ENCODE measurements around the gene SDK2. TPM values are rescaled to one million over a fixed set of nuclear protein-coding genes. Genes with fewer than 3 reads are reported as not detected.

The SDK2 gene
- total RNA-seq, 4 donors from 2014 or later: 1.4 to 6.8 (median 3.3) TPM

DNA sequence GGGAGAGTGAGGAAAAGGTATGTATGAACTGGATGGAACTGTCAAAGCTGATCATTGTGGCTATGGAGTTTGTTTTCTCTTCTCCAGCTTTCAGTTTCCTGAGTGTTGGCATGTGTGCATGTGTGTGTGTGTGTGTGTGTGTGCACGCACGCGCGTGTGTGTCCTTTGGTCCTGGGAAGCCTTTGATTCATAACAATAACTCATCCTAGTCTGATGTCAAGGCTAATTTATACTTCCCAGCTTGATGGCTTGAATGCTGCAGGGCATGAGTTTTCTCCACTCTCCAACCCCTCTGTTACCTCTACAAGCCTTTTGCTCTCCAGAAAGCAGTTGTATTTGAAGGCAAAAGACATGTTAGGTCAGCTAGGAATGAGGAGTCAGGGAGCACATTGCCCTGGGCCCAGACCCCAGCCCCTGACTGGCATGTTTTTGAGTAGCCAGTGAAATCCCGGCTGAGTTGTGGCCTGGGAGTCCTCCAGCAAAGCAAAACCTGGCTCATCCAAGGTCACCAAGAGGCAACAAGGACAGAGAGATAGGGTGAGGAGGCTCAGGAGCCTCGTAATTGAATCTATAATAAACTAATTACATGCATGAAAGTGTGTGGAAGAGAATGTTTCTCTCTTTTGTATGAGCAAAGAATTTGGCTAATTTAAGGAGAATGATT is 323.5 kb downstream of the SDK2 start:
- no peaks in the 10 kb centered on the region for H3K27me3 ChIP-seq
- H3K4me3 ChIP-seq: no peak overlapping the region
- no peaks in the 10 kb centered on the region for H3K36me3 ChIP-seq
- TF ChIP-seq, protein P1, sequence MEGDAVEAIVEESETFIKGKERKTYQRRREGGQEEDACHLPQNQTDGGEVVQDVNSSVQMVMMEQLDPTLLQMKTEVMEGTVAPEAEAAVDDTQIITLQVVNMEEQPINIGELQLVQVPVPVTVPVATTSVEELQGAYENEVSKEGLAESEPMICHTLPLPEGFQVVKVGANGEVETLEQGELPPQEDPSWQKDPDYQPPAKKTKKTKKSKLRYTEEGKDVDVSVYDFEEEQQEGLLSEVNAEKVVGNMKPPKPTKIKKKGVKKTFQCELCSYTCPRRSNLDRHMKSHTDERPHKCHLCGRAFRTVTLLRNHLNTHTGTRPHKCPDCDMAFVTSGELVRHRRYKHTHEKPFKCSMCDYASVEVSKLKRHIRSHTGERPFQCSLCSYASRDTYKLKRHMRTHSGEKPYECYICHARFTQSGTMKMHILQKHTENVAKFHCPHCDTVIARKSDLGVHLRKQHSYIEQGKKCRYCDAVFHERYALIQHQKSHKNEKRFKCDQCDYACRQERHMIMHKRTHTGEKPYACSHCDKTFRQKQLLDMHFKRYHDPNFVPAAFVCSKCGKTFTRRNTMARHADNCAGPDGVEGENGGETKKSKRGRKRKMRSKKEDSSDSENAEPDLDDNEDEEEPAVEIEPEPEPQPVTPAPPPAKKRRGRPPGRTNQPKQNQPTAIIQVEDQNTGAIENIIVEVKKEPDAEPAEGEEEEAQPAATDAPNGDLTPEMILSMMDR (IDR thresholded peaks at IDR 0.05): no peak
- TF ChIP-seq POLR2AphosphoS5 (IDR thresholded peaks at IDR 0.05): no peak
- TF ChIP-seq POLR2A (IDR thresholded peaks at IDR 0.05): no peak
- TF ChIP-seq EP300 (IDR thresholded peaks at IDR 0.05): no peak
- 72% methylated on average over 6 of the region's 6 CpGs for WGBS
- no peaks in the 10 kb centered on the region for H3K9me3 ChIP-seq
- no peak overlapping the region for H3K27ac ChIP-seq
- peaks cover 44% of the 10 kb centered on the region for H3K4me1 ChIP-seq
- peak in 1 of 2 donors; percentile 69 for DNase-seq (ENCODE audit: low spot score in 2 of 2)

DNA sequence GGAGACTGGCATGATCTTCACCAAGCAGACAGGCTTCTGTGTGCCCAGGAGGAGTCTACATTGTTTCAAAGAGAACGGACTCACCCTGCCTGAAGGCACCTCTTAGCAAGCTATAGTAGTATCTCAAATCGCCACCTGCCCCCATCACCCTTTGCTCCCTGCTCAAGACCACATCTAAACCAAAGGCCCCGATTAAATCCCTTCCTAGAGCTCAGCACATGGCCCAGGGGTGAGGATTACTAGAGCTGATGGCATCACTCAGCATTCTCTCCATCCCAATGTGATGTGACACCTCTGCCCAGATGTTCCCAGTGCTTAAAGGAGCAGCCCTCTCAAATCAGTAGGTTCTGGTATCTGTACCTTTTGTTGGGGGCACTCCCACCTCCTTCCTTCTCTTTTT is 324.5 kb downstream of the SDK2 start:
- no peaks in the 10 kb centered on the region for H3K27me3 ChIP-seq
- H3K4me1 ChIP-seq: peaks cover 39% of the 10 kb centered on the region
- H3K4me3 ChIP-seq: no peak overlapping the region
- H3K27ac ChIP-seq: no peak overlapping the region
- no peaks in the 10 kb centered on the region for H3K36me3 ChIP-seq
- TF ChIP-seq, protein P1 (IDR thresholded peaks at IDR 0.05): no peak
- no peak for TF ChIP-seq EP300 (IDR thresholded peaks at IDR 0.05)
- DNase-seq (ENCODE audit: low spot score in 2 of 2): no peak
- 91% methylated on average over 3 of the region's 3 CpGs for WGBS
- no peaks in the 10 kb centered on the region for H3K9me3 ChIP-seq

DNA sequence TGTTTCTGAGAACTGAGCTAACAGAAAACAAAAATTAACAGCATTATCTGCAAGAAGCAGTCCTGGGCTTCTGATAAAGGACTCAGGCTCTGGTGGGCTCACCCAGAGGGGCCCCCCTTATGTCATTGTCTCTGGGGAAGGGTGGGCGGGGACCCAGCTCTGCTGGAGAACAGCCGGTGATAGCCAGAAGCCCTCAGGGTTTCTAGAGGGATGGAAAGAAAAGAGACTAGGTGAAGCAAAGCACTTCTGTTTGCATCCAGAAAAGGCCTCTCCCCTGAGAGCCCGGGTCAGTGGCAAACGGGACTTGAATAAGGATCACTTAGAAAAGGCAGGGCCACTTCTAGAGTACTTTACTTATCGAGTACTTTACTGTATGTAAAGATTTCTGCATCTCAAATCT is 325.4 kb downstream of the SDK2 start:
- Histone ChIP-seq H3K4me3 (no peak overlapping the region), H3K9me3 (no peaks in the 10 kb centered on the region), H3K27ac (no peak overlapping the region), H3K36me3 (no peaks in the 10 kb centered on the region), H3K4me1 (peaks cover 29% of the 10 kb centered on the region), H3K27me3 (no peaks in the 10 kb centered on the region)
- DNase-seq (ENCODE audit: low spot score in 2 of 2): no peak
- WGBS: 59% methylated on average over 5 of the region's 5 CpGs
- TF ChIP-seq POLR2A (IDR thresholded peaks at IDR 0.05): no peak
- no peak for TF ChIP-seq POLR2AphosphoS5 (IDR thresholded peaks at IDR 0.05)

DNA sequence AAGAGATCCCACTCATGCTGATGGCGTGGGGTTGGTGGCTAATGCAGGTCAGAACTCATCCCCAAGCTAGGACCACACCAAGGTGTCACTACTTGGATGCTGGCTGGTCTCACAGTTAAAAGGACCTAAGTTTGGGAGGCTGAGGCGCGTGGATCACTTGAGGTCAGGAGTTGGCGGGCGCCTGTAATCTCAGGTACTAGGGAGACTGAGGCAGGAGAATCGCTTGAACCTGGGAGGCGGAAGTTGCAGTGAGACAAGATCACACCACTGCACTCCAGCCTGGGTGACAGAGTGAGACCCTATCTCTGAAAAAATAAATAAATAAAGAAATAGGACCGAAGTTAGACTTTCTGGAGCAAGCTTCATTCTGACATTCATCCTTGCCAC is 325.8 kb downstream of the SDK2 start:
- no peaks in the 10 kb centered on the region for H3K27me3 ChIP-seq
- WGBS: 92% methylated on average over 8 of the region's 8 CpGs
- no peaks in the 10 kb centered on the region for H3K36me3 ChIP-seq
- no peaks in the 10 kb centered on the region for H3K9me3 ChIP-seq
- peaks cover 25% of the 10 kb centered on the region for H3K4me1 ChIP-seq
- no peak for DNase-seq (ENCODE audit: low spot score in 2 of 2)
- TF ChIP-seq, protein P1 (IDR thresholded peaks at IDR 0.05): no peak
- no peak for TF ChIP-seq POLR2A (IDR thresholded peaks at IDR 0.05)
- TF ChIP-seq EP300 (IDR thresholded peaks at IDR 0.05): no peak
- TF ChIP-seq POLR2AphosphoS5 (IDR thresholded peaks at IDR 0.05): no peak
- no peak overlapping the region for H3K4me3 ChIP-seq
- H3K27ac ChIP-seq: no peak overlapping the region

DNA sequence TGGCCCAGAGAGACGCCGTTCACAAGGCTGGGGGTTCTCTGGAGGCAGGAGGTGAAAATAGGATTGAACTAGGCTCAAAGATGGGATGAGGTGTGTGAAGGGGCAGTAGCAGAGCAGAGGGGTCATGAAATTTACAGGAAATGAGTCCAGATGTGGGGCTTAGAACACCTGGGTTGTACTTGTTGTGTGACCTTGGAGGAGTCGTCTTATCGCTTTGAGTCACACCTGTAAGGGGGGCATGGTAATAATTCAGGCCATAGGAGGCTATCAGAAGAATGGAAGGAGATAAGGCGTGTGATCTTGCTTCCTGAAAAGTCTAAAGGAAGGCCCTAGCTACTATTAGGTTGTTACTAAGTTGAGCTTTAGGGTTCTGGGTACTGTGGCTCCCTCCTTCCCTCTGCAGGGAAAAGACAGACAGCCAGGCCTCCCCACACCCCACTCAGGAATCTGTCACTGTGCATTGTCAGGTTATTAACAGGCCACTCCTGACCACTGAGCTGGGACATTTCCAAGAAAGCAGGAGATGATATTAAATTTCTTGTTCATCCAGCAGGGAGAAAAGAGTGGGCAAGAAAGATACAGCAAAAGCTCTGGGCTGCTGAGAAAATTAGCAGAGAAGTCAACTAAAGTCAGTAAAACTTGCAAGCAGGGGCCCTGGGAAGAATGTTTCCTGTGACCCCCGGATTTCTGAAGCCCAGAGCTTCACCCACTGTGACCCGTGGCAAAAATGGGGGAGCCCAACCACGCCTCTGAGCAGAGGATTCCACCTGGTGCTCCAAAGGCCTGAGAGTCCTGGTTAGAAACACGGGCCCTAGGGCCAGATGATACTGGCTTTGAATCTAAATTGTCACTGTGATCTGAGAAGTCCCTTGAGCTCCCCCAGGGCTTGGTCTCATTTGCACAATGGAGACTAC is 326.5 kb downstream of the SDK2 start:
- H3K4me1 ChIP-seq: peaks cover 25% of the 10 kb centered on the region
- 78% methylated on average over 9 of the region's 9 CpGs for WGBS
- TF ChIP-seq POLR2A (IDR thresholded peaks at IDR 0.05): no peak
- TF ChIP-seq, protein P1 (IDR thresholded peaks at IDR 0.05): no peak
- TF ChIP-seq POLR2AphosphoS5 (IDR thresholded peaks at IDR 0.05): no peak
- no peak for TF ChIP-seq EP300 (IDR thresholded peaks at IDR 0.05)

More for the DNA sequence above, 326.5 kb downstream of the SDK2 start:
- no peak overlapping the region for H3K27ac ChIP-seq
- no peak overlapping the region for H3K4me3 ChIP-seq
- no peaks in the 10 kb centered on the region for H3K9me3 ChIP-seq
- no peaks in the 10 kb centered on the region for H3K36me3 ChIP-seq
- DNase-seq (ENCODE audit: low spot score in 2 of 2): peak in 1 of 2 donors; percentile 67
- H3K27me3 ChIP-seq: no peaks in the 10 kb centered on the region
